ENCODE measurements around the gene PRXL2B. TPM values are rescaled to one million over a fixed set of nuclear protein-coding genes. Genes with fewer than 3 reads are reported as not detected.

The PRXL2B gene
- total RNA-seq, 2 donors from 2014 or later = 34.8 to 39.2 TPM

DNA sequence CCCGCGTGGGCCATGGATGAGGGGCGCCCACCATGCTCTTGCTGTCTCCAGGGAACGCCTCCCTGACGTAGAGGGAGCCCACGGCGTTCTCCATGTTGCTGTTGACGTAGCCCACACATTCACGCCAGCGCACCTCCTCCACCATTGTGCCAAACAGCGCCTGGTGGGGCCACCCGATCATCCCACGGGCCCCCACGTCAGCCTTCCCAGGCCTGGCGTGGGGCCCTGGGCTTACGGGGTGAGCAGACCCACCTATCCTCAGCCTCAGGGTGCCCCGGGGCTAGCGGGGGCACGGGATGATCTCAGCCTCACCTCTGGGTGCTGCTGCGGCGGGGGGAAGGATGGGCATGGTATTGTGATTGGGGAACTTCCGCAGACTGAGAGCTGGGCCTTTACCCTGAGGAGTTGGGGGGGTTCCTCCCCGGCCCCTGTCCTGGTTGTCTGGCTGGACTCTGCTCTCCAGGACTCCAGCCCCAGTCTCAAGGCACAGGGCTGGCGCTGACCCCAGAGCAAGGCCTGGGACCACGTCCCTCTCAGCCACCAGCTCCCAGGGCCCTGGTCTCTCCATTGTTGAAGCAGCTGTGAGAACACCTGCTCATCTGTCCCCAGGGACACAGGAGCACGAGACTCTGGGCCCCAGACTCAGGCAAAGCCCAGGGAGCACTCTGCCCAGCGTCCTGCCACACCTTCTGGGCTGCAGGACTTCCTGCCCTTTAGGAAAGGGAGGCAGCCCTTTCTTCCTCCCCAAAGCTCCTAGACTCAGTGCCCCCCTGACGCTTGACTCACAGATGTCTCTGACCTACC lies 10.2 kb downstream of the PRXL2B start:
- H3K4me1 Mint-ChIP-seq (ENCODE audit: low read depth) = no peaks in the 10 kb centered on the region
- H3K27ac Mint-ChIP-seq = no peak overlapping the region
- no peaks in the 10 kb centered on the region for H3K36me3 Mint-ChIP-seq (ENCODE audit: insufficient read depth in 2 of 2)
- H3K9me3 Mint-ChIP-seq = peaks cover 0 to 1% of the 10 kb centered on the region in 2 donors
- DNase-seq = no peak
- ATAC-seq (replicated peaks in 1 of 2) = no peak
- no peaks in the 10 kb centered on the region for H3K27me3 Mint-ChIP-seq (ENCODE audit: low read depth)
- H3K4me3 Mint-ChIP-seq = no peak overlapping the region

DNA sequence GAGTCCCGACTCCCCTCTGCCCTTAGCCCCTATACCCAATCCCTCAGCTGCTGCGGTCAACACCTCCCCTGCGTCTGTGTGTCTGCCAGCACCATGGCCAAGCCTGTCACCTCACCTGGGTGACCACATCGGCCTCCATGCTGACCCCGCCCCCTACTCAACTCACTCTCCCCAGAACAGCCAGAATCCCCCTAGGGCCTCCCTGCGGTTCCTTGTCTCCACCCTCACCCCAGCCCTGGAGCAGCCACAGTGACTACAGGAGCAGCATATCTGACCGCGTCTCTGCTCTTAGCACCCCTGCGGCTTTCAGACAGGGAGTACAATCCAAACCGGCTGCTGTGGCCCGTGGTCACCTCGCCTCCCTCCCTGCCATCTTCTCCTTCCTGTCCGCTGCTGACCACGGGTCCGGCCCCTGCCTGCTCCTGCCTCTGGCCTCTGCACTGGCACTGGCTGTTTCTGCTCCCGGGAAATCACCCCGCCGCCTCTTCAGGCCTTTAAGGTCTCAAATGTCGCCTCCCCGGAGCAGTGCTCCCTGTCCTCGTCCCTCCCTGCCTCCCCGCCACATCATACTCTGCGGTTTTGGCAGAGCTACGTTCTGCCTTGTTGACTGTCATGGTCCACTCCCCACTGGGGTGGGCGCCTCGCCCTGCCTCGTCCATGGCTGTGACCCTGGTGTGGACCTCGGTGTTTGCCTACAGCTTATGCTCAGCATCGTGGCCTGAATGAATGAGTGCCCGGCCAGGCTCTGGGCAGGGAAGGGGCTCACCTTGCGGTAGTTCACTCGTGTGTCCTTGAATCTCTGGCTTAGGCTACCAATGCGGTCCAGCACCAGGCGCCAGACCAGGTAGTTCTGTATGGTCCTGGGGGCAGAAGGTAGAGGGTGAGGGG lies 11.1 kb downstream of the PRXL2B start:
- ATAC-seq (replicated peaks in 1 of 2) (no peak), DNase-seq (no peak)
- no peaks in the 10 kb centered on the region for H3K36me3 Mint-ChIP-seq (ENCODE audit: insufficient read depth in 2 of 2)
- H3K27ac Mint-ChIP-seq = no peak overlapping the region
- peaks cover 0 to 1% of the 10 kb centered on the region in 2 donors for H3K9me3 Mint-ChIP-seq
- no peak overlapping the region for H3K4me3 Mint-ChIP-seq
- H3K4me1 Mint-ChIP-seq (ENCODE audit: low read depth) = no peaks in the 10 kb centered on the region
- no peaks in the 10 kb centered on the region for H3K27me3 Mint-ChIP-seq (ENCODE audit: low read depth)

- no peaks in the 10 kb centered on the region for H3K36me3 Mint-ChIP-seq (ENCODE audit: insufficient read depth in 2 of 2)
- DNase-seq (no peak), ATAC-seq (replicated peaks in 1 of 2) (no peak)
- no peaks in the 10 kb centered on the region for H3K4me1 Mint-ChIP-seq (ENCODE audit: low read depth)
- no peak overlapping the region for H3K27ac Mint-ChIP-seq
- no peaks in the 10 kb centered on the region for H3K27me3 Mint-ChIP-seq (ENCODE audit: low read depth)
- peaks cover 0 to 1% of the 10 kb centered on the region in 2 donors for H3K9me3 Mint-ChIP-seq
- no peak overlapping the region for H3K4me3 Mint-ChIP-seq
Measured at GRCh38 chr1:2598329-2598931, 11.9 kb downstream of the PRXL2B start.

- ATAC-seq (replicated peaks in 1 of 2) (no peak), DNase-seq (no peak)
- Mint-ChIP-seq H3K9me3 (peaks cover 0 to 1% of the 10 kb centered on the region in 2 donors), H3K4me3 (no peak overlapping the region), H3K4me1 (ENCODE audit: low read depth) (no peaks in the 10 kb centered on the region), H3K27ac (no peak overlapping the region), H3K27me3 (ENCODE audit: low read depth) (no peaks in the 10 kb centered on the region), H3K36me3 (ENCODE audit: insufficient read depth in 2 of 2) (no peaks in the 10 kb centered on the region)
Measured at GRCh38 chr1:2601721-2602303, 15.2 kb downstream of the PRXL2B start.

- Mint-ChIP-seq H3K36me3 (ENCODE audit: insufficient read depth in 2 of 2) (no peaks in the 10 kb centered on the region), H3K27me3 (ENCODE audit: low read depth) (no peaks in the 10 kb centered on the region), H3K4me3 (no peak overlapping the region), H3K9me3 (peaks cover 0 to 1% of the 10 kb centered on the region in 2 donors), H3K27ac (no peak overlapping the region), H3K4me1 (ENCODE audit: low read depth) (no peaks in the 10 kb centered on the region)
- DNase-seq (no peak), ATAC-seq (replicated peaks in 1 of 2) (no peak)
Measured at GRCh38 chr1:2602311-2602835, 15.8 kb downstream of the PRXL2B start.

DNA sequence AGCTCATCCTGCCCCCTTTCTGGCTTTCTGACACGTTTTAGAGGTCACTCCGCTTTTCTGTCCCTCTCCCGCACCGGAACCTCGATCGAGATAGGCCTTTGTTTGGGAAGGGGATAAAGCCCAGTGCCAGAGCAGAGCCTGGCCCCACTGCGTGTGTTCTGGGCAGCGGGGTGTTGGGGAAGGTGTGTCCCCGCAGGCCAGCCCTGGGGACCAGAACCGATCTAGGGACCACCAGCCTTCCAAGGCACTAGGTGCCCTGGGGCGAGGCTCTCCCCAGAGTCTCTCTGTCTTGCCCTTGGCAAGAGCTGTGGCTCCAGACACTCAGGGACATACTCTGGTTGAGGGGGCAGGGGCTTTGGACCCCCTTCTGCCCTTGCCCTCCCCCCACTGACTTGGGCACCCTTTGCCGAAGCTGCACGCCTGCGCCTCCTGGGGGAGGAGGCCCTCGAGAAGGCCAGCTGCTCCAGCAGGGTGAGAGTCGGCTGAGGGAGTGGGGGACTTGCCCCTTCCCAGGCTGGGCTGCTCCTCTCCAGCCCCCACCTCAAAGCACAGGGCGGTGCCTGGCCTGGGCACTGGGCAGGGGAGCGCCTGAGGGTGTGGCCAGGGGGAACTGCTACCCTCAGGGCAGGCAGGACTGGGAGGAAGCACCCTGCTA lies 16.4 kb downstream of the PRXL2B start:
- no peaks in the 10 kb centered on the region for H3K27me3 Mint-ChIP-seq (ENCODE audit: low read depth)
- H3K27ac Mint-ChIP-seq = no peak overlapping the region
- H3K36me3 Mint-ChIP-seq (ENCODE audit: insufficient read depth in 2 of 2) = no peaks in the 10 kb centered on the region
- ATAC-seq (replicated peaks in 1 of 2) (no peak), DNase-seq (no peak)
- H3K9me3 Mint-ChIP-seq = peaks cover 0 to 1% of the 10 kb centered on the region in 2 donors
- no peaks in the 10 kb centered on the region for H3K4me1 Mint-ChIP-seq (ENCODE audit: low read depth)
- H3K4me3 Mint-ChIP-seq = no peak overlapping the region

DNA sequence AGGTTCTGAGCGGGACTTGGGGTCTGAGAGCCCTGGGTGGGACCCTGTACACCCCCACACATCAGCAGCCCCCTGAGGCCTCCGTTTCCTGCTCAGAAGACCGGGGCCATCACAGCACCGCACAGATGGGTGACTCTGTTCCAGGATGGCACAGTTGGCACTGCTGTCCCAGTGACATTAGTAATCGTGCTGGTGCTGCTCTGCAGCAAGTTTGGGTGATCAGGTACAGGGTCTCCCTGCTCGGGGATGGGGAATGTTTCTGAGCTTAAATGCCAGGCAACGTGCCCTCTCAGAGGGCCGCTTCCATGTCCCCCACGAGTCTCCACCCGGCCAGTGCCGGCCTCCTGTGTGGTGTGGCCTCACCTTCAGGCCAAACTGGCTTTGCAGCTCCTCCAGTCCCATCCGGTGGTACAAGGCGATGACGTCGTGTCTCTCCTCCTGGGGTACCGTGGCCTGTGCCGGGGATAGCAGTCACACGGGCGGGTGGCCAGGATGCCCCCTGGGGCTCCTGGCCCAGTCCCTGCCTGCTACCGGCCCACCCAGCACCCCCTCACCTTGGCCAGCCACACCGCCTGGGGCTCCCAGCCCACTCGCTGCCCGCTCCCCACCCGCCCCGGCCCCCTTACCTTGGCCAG lies 17.1 kb downstream of the PRXL2B start:
- Mint-ChIP-seq H3K4me3 (no peak overlapping the region), H3K27ac (no peak overlapping the region), H3K27me3 (ENCODE audit: low read depth) (no peaks in the 10 kb centered on the region), H3K4me1 (ENCODE audit: low read depth) (no peaks in the 10 kb centered on the region), H3K36me3 (ENCODE audit: insufficient read depth in 2 of 2) (no peaks in the 10 kb centered on the region), H3K9me3 (peaks cover 0 to 4% of the 10 kb centered on the region in 2 donors)
- ATAC-seq (replicated peaks in 1 of 2) = no peak
- no peak for DNase-seq

GRCh38 chr1:2604156-2604843 lies 17.7 kb downstream of the PRXL2B start:
- Mint-ChIP-seq H3K36me3 (ENCODE audit: insufficient read depth in 2 of 2) (no peaks in the 10 kb centered on the region), H3K9me3 (peaks cover 0 to 4% of the 10 kb centered on the region in 2 donors), H3K4me3 (no peak overlapping the region), H3K27me3 (ENCODE audit: low read depth) (no peaks in the 10 kb centered on the region), H3K27ac (no peak overlapping the region), H3K4me1 (ENCODE audit: low read depth) (no peaks in the 10 kb centered on the region)
- ATAC-seq (replicated peaks in 1 of 2) (no peak), DNase-seq (no peak)

DNA sequence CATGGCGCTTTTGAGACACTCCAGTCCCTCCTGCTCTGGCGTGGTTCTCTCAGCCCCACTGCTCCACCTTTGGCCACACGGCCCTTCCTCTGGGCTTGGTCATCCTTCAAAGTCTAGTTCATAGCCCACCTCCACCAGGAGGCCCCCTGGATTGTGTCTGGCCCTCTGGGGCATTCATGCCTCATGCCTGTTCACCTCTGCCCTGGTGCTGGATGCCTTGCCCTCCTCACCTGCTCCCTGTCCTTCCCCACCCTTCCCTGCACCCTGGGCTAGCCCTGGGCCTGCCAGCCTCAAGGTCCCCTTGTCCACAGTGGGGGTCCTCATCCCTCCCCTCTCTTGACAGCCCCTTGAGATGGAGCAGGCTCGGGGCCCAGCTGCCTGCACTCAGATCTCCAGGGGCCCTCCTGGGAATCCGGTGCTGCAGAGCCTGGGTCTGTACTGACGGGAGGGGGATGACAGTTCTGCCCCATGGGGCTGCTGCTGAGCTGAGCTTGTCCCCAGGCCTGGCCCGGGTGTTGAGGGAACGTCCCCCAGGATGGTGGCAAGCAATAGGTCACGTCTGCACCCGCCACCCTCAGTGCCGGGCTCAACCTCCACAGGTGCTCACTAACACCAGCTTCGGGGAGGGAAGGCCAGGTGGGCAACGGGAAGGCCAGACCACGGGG lies 18.4 kb downstream of the PRXL2B start:
- Mint-ChIP-seq H3K4me1 (ENCODE audit: low read depth) (no peaks in the 10 kb centered on the region), H3K4me3 (no peak overlapping the region), H3K27me3 (ENCODE audit: low read depth) (no peaks in the 10 kb centered on the region), H3K36me3 (ENCODE audit: insufficient read depth in 2 of 2) (no peaks in the 10 kb centered on the region), H3K9me3 (peaks cover 0 to 4% of the 10 kb centered on the region in 2 donors), H3K27ac (no peak overlapping the region)
- ATAC-seq (replicated peaks in 1 of 2) = no peak
- DNase-seq = no peak

DNA sequence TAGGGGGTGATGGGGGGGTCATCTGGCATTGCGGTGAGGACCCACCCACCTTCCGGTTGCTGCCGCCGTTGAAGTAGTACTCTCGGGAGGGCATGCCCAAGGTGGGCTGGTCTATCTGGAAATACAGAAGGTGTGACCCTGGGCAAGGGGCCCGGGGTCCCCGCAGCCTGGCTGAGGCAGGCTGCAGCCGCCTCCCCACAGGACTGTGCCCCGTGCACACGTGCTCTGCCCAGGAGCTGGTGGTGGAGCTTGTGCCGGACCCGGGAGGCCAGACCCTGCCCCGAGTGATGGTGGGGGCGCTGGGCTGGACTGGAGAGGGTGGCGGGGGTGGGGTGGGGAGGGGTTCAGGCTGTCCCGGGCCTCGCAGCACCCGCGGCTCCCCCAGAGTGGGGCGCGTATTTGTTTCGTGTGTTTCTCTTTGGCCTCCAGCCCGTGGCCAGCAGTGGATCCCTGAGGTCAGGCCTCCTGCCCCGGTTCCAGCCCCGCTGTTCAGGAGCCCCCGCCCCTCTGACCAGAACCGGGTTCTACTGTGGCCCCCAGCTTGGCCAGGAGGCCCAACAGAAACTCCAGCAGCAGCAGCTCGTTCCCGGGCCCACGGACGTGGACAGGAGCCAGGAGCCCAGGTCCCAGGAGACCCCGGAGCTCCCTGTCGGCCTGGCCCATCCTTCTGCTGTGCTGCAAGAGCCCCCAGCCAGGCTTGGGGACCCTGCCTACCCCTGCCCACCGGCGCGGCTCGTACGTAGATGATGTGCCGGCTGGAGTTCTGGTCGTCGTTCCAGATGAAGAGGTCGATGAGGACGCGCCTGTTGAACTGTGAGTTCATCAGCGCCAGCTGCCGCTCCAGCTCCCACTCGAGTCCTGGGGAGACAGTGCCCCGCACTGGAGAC lies 19.2 kb downstream of the PRXL2B start:
- H3K4me1 Mint-ChIP-seq (ENCODE audit: low read depth) = no peaks in the 10 kb centered on the region
- H3K4me3 Mint-ChIP-seq = no peak overlapping the region
- peaks cover 0 to 4% of the 10 kb centered on the region in 2 donors for H3K9me3 Mint-ChIP-seq
- no peaks in the 10 kb centered on the region for H3K36me3 Mint-ChIP-seq (ENCODE audit: insufficient read depth in 2 of 2)
- ATAC-seq (replicated peaks in 1 of 2) (no peak), DNase-seq (no peak)
- no peak overlapping the region for H3K27ac Mint-ChIP-seq
- H3K27me3 Mint-ChIP-seq (ENCODE audit: low read depth) = no peaks in the 10 kb centered on the region

All from activated T-cell treated with anti-CD3 and anti-CD28 coated beads, Interleukin-2, amount 50 U/mL, for 72 hours (primary cell).